C4-2B (cell line): ENCODE measurements around the gene CUL9.
"Not testable (repeated sequence)": the region's sequence is repeated elsewhere in the genome, so short reads cannot be mapped to it uniquely, and the experiment has no call there.

ENCODE experiments used
- H3K27ac ChIP-seq: fragments of 450-650 bp; 2 replicates; pipeline ENCODE4 v1.5.1; 2017
- ZFX ChIP-seq: fragments of 450-650 bp; IDR thresholded peaks from 2 replicates; pipeline ENCODE4 v1.6.1; 2017
- TF ChIP-seq, protein P1 (sequence below): fragments of 450-650 bp; conservative IDR thresholded peaks from 2 replicates; pipeline ENCODE4 v1.5.1; 2017; ENCODE audit warnings: mild to moderate bottlenecking

Gene CUL9

DNA sequence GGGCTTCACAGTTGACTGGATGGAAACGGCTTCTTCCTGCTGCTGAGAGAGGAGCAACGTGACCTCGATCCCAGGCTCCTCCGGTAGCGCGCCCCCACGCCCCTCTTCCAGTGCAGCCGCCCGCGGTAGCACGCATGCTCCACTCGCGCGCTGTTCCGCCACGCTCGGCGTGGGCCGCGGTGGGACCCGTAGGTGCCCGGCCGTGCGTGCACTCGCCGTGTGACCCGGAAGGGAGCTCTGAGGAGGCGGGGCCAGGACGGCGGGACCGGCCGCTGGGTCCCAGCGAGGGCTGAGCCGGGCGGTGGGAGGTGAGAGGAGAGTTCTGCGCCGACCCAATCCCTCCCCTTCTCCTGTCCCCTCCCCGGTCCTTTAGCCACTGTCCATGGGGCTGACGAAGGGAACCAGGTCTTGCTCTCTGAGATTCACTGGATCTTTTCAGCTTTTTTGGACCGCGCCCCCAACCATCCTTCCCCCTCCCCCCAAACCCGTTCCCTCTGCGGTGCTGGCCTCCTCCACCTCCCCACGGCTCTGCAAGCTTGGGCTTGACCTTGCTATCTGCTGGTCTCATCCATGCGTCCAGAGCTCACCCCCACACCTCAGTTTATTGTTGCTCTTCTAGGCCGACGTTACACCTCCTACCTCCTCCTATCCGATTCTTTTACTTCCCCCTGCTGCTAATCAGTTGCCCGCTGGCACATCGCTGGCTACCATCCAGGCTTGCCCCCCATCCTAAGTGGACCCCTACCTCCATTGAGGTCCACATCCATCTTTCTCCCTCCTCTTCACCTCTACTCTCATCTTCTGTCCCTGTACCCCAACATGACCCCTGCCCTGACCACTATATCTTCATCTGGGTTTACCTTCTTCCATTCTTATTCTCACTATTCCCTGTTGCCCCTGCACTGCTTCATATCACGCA, at the start of gene CUL9:
Gene CUL9 (plus strand): TSS at position 255 of the 919 bp plus-strand sequence. CDS start 2,115 bp downstream, outside the sequence.
- peak within 1 kb of the TSS; percentile 84 for H3K27ac ChIP-seq
- TF ChIP-seq, protein P1, sequence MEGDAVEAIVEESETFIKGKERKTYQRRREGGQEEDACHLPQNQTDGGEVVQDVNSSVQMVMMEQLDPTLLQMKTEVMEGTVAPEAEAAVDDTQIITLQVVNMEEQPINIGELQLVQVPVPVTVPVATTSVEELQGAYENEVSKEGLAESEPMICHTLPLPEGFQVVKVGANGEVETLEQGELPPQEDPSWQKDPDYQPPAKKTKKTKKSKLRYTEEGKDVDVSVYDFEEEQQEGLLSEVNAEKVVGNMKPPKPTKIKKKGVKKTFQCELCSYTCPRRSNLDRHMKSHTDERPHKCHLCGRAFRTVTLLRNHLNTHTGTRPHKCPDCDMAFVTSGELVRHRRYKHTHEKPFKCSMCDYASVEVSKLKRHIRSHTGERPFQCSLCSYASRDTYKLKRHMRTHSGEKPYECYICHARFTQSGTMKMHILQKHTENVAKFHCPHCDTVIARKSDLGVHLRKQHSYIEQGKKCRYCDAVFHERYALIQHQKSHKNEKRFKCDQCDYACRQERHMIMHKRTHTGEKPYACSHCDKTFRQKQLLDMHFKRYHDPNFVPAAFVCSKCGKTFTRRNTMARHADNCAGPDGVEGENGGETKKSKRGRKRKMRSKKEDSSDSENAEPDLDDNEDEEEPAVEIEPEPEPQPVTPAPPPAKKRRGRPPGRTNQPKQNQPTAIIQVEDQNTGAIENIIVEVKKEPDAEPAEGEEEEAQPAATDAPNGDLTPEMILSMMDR: no peak
- peak; percentile 41; the same call in 1 of the 2 replicates for TF ChIP-seq ZFX

DNA sequence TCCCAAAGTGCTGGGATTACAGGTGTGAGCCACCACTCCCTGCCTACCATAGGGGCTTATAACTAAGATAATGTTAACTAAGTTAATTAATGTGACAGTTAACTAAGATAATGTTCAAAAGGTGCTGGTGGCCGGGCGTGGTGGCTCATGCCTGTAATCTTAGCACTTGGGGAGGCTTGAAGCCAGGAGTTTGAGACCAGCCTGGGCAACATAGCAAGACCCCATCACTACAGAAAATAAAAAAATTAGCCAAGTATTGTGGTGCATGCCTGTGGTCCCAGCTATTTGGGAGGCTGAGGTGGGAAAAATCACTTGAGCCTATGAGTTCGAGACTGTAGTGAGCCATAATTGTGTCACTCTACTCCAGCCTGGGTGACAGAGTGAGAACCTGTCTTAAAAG, 43.7 kb upstream of the CUL9 start:
- H3K27ac ChIP-seq: no peak overlapping the region
- TF ChIP-seq ZFX: no peak
- TF ChIP-seq, protein P1: no peak

DNA sequence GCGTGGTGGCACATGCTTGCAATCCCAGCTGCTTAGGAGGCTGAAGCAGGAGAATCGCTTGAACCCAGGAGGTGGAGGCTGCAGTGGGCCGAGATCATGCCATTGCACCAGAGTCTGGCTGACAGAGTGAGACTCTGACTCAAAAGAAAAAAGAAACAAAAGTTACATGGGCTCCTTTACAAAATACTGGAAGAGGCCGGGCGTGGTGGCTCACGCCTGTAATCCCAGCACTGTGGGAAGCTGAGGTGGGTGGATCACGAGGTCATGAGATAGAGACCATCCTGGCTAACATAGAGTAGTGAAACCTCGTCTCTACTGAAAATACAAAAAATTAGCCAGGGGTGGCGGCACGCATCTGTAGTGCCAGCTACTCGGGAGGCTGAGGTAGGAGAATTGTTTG, 42.0 kb upstream of the CUL9 start:
- not testable (repeated sequence) for H3K27ac ChIP-seq

DNA sequence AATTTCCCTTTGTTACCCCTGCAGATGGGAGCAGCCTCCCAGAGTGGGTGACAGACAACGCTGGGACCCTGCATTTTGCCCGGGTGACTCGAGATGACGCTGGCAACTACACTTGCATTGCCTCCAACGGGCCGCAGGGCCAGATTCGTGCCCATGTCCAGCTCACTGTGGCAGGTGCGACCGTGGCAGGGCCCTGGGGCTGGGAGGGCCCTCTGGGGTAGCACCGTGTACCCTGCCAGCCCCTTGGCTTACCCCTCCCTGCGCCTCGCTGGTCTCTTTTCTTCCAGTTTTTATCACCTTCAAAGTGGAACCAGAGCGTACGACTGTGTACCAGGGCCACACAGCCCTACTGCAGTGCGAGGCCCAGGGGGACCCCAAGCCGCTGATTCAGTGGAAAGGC, 40.4 kb upstream of the CUL9 start:
- no peak overlapping the region for H3K27ac ChIP-seq
- TF ChIP-seq ZFX: no peak
- TF ChIP-seq, protein P1: no peak

DNA sequence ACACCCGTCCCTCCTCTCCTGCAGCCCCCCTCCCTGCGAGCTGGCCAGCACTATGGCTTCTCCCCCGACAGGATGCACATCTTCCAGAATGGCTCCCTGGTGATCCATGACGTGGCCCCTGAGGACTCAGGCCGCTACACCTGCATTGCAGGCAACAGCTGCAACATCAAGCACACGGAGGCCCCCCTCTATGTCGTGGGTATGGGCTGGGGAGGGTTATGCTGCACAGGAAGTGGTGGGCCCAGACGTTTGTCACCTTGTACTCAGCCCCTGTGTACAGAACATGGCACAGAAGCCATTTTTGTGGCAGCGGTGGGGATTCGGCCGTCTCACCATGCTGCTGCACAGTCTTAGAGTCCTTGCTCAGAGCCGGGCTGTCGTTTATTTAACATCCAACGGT, 39.9 kb upstream of the CUL9 start:
- TF ChIP-seq, protein P1: no peak
- no peak for TF ChIP-seq ZFX

DNA sequence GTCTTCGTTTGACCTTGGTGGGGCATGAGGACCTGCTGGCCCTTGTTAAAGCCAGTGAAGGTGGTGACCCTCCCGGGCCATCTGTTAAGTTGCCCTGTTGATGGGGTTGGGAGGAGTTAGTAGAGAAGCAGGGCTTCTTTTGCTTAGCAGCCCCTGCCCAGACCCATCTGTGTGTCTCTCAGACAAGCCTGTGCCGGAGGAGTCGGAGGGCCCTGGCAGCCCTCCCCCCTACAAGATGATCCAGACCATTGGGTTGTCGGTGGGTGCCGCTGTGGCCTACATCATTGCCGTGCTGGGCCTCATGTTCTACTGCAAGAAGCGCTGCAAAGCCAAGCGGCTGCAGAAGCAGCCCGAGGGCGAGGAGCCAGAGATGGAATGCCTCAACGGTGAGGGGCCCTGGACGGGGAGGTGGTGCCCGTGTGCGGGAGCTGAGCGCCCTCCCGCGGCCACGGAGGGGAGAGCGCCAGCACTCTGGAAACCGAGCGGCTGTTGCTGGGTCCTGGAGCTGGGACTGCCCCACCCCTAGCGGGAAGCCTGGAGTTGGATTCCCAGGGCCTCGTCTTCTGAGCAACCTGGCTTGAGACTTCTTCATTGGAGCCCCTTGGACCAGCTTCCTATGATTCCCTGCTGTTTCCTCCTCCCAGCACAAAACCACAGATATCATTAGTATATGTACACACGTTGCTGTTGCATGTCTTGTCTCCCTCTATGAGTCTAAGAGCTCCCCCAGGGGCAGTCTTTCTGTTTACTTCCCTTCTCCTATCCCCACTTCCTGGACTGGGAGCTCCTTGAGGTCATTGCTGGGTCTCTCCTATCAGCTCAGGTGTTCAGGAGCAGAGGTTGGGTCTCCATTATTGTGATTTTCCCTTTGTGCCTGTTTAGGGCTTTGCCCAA, 38.5 kb upstream of the CUL9 start:
- TF ChIP-seq, protein P1: peak; percentile 83
- no peak for TF ChIP-seq ZFX
- no peak overlapping the region for H3K27ac ChIP-seq

More for the DNA sequence above, 39.9 kb upstream of the CUL9 start:
- H3K27ac ChIP-seq: no peak overlapping the region

DNA sequence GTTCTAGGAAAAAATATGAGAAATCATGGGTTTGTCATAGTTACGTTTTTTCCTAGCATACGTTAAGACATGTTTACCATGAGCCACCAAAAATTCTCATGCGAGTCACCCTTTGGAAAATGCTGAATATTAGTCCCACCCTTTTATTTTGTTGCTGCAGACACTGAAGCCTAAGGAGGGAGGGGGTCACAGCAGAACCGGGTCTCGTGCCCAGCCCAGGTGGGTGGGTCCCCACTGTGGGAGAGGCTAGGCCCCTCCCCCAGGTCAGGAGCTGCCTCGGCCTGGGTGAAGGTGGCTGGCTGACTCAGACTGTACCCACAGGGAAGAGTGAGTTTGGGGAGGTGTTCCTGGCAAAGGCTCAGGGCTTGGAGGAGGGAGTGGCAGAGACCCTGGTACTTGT, 37.1 kb upstream of the CUL9 start:
- TF ChIP-seq, protein P1: no peak
- TF ChIP-seq ZFX: no peak
- H3K27ac ChIP-seq: peak overlapping the region; percentile 65; the same call in 1 of the 2 replicates
